CD4-positive, alpha-beta T cell treated with Interferon alpha-2 for 1 hour (primary cell): ENCODE data around the gene ASCC3.

Source experiments
- DNase-seq, 2 donors: peaks; one replicate each; pipeline ENCODE4 v3.0.0-alpha.2; 2020 to 2022

Gene ASCC3

GRCh38 chr6:100462706-100463629, 418.2 kb downstream of the ASCC3 start:
- no peak for DNase-seq

- DNase-seq, result peak in 1 of 2 donors; percentile 28
Measured at GRCh38 chr6:100461917-100462705, 419.0 kb downstream of the ASCC3 start.

DNA sequence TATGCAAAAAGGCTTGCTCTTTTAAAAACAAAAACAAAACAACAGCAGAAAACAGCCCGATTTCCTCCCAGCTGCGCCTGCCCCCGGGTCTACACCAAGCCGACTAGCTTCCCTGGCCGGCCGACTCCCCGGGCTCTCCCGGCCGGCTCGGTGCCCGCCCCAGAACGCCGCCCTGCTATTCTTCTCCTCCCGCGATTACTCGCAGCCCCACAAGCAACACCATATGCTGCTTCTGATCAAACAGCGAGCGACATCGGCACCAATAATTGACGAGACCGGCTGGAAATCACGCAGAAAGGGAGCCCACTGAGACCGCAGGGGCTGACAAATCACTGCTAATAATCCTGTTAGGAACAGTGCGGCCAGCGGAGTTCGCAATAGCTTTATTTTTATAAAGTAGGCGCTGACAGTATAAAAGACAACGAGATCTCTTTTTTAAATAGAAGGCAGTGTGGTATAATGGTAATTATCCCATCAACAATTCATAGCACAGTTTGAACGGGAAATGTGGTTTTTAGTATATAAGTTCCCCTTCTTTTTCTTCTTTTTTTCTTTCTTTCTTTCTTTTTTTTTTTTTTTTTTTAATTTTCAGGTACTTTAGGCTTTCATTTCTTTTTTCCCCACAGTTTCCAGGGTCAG, 419.7 kb downstream of the ASCC3 start:
- DNase-seq, result no peak

DNA sequence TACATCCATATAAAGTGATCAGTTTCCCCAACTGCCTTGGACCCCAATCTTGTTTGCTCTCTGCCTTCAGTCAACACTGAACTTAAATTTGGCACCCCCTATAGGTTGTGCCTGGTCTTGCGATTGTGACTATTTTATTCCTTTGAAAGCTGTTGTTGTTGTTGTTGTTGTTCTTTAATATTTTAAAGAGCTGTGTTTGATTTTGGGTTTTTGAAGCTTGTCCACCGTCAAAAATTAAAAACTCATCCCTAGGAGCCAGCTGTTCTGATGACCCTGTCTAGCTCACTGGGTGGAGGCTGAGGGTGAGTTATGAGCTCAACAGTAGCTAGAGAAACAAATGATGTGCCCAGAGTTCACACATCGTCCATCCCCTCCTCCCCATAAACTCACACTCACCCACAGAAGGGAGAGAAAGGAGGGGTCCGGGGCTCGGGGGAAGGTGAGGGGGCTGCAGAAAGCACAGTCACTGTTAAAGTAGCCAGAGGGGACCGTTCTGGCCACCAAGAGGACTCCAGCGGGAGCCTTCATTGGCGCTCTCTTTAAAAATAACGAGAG, 420.4 kb downstream of the ASCC3 start:
- DNase-seq, result no peak

DNA sequence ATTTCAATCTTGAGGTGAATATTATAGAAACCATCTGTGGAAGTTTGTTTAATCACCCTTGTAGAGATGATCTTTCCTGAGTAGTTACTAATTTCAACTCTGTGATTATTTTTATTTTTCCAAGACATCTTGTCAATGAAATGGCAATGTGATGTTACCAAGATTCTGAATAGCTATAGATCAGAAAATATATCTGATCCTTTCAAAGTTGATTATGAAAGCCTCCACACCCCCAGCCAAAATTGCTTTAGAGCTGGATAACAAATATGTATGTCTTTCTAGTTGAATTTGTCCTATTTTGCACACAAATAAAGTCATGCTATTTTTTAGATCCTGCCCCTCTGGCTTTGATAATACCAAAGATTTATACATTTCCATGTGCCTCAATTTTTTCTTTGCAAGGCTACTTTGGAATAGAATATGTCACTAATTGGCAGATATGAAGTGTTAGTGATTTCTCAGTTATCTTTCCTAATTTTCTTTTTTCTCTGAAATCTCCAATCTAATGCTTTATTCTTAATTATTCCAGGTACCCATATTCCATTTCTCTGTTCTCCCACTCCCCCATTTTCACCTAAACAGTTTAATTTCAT, 421.4 kb downstream of the ASCC3 start:
- no peak for DNase-seq

GRCh38 chr6:100458841-100459591, 422.1 kb downstream of the ASCC3 start:
- DNase-seq, result no peak
